HG03575 (cell line): ENCODE measurements around the gene IRAK3.

Source experiments
- ATAC-seq: cut with Tn5 transposase; IDR thresholded peaks from one replicate; pipeline ENCODE4 v1.9.1; 2021; ENCODE audit not compliant: unreplicated experiment, insufficient number of reproducible peaks, low FRiP score; ENCODE audit errors: extremely low read depth

Gene IRAK3, protein sequence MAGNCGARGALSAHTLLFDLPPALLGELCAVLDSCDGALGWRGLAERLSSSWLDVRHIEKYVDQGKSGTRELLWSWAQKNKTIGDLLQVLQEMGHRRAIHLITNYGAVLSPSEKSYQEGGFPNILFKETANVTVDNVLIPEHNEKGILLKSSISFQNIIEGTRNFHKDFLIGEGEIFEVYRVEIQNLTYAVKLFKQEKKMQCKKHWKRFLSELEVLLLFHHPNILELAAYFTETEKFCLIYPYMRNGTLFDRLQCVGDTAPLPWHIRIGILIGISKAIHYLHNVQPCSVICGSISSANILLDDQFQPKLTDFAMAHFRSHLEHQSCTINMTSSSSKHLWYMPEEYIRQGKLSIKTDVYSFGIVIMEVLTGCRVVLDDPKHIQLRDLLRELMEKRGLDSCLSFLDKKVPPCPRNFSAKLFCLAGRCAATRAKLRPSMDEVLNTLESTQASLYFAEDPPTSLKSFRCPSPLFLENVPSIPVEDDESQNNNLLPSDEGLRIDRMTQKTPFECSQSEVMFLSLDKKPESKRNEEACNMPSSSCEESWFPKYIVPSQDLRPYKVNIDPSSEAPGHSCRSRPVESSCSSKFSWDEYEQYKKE

DNA sequence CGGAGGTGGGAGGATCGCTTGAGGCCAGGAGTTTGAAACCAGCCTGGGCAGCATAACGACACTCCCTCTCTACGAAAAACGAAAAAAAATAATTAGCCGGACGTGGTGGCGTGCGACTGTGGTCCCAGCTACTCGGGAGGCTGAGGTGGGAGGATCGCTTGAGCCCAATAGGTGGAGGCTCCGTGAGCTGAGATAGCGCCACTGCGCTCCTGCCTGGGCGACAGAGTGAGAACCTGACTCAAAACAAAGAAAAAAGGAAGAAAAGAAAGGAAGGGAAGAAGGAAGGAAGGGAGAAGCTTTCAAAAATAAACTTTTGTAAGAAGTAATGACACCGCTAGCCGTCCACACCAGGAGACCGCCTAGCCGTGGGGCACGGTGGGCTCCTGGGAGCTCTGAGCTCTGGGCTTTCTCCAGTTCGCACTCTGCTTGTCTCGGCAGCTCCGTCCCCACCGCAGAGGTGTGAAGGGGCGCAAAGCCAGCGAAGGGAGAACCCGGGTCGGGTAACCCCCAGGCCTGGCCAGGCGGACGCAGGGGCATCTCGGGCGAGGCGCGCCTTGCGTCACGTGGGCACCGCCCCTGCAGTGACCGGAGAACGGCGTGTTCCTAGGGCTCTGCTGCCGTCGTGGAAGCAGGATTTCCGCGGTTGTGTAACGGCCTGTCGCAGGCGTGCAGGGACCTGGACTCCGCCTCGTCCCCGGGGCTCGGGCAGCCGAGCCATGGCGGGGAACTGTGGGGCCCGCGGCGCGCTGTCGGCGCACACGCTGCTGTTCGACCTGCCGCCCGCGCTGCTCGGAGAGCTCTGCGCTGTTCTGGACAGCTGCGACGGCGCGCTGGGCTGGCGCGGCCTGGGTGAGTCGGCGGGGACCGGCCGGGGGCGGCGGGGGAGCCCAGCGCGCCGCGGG lies at the start of gene IRAK3:
Gene IRAK3, plus strand, starts transcription at position 631 of the 902 bp plus-strand sequence. Its CDS starts 86 bp downstream, at position 717.
- no peak for ATAC-seq

DNA sequence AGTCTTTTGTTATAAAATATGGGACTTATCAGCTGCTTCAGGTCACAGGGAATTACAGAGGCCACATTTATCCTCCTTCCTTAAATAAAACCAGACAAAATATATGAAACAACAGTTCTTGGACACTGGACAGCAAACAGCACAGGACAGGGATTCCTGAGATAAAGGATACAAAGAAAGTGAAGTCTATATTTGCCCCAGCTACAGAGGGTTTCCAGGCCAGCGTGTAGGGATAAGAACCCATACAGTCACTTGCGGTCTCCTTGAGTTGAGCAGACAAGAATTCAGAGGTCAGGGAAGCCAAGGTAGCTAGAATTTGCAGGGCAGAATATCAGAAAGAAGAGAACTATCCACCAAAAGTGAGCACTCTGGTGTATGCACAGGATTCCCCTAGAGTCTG lies 49.7 kb upstream of the IRAK3 start:
- ATAC-seq: no peak

DNA sequence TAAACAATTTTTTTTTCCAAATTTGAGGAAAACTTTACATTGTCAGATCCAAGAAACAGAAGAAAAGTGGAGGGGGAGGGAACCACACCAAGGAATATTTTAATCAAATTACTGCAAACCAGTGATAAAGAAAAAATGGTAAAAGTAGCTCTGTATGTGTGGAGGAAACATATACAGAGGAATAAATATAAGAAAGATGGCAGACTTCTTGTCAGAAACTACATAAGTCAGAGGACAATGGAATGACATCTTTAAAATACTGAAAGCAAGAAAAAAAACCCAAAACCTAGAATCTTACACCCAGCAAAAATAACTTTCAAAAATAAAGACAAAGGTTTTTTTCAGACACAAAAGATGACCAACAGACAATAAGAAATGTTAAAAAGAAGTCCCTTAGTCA lies 48.3 kb upstream of the IRAK3 start:
- no peak for ATAC-seq

DNA sequence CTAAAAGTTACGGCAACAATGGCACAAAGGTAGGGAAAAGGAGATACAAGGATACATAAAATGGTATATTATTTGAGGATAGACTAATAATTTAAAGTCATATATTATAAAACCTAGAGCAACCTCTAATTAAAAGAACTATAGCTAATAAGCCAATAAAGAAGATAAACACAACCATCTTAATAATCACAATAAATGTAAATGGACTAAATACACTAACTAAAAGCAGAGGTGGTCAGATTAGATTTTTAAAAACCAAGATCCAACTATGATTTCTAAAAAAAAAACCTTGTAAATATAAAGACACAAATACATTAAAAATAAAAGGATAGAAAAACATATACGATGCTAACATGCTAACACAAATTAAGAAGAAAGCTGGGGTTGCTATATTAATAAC lies 47.7 kb upstream of the IRAK3 start:
- ATAC-seq: no peak

DNA sequence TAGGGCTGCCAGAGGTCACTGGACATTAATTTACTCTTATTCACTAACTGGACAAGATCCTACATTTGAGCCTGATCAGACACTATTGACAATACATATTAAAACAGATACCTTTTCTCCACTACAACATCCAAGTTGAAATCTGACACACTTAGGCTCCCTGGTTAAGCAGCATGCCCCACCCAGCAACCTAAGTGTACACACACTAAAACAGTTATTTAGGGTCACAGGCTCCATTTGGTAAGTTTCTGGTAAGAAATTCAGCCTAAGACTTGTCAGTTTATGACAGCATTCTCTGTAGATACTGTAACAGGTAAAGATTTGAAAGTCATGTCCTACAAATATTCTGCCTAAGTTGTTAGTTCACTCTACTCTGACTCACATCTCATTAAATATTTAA lies 46.2 kb upstream of the IRAK3 start:
- ATAC-seq: no peak

DNA sequence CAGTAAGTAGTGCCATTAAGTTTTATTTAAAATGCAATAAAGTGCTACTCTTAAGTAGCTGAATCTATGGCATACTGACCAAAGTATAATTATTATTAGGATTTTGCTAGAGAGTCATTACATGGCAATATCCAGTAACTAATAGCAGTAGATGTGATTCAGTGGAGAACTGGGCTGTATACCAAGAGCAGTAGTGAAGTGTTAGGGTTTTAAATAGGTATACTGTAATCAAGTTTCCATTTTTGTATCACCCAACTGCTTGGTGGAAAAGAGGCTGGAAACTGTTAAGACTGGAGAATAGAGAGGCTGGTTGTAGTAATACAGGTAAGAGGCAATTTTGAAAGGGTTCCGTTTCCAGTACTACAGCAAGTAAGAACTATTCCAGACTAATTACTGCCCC lies 45.1 kb upstream of the IRAK3 start:
- no peak for ATAC-seq

DNA sequence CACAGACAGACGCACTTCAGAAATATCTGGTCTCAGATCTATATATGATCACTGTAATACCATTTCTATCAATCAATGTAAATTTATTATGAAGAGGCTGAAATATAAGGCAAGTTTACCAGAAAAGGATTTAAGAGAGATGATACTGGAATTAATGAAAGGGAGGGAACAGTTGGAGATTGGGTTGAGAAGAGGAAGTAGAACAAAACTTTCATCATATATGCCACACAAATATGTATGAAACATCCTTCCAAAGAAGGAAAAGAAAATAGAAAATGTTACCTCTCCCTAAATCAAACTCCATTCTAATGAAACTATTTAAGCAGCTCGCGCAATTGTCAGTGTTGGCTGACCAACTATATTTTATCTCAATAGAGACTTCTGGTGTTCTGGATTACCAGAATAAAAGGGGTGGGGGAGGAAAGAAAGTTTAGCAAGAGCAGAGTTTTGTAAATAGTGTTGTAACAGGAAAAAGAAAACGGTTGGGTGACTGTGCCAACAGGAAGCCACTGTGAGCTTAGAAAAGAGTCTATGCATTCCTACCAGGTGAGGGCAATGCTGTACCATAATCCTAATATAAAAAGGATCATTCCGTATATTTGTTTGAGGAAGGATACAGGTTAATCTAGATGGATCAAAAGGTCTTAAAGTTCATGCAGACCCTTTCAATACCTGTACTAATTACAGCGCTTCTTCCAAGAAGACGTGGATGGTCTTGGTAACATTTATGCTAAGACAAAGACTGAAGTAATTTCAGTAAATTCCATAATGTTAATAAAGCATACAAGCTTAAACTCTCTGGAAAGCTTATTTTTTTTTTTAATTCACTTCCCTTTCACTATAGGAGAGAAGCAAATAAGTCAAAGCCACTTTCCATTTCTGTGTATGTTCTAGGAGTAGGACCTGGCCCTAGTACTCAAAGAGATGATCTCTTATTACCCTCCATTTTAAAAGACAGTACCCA lies 43.9 kb upstream of the IRAK3 start:
- no peak for ATAC-seq

DNA sequence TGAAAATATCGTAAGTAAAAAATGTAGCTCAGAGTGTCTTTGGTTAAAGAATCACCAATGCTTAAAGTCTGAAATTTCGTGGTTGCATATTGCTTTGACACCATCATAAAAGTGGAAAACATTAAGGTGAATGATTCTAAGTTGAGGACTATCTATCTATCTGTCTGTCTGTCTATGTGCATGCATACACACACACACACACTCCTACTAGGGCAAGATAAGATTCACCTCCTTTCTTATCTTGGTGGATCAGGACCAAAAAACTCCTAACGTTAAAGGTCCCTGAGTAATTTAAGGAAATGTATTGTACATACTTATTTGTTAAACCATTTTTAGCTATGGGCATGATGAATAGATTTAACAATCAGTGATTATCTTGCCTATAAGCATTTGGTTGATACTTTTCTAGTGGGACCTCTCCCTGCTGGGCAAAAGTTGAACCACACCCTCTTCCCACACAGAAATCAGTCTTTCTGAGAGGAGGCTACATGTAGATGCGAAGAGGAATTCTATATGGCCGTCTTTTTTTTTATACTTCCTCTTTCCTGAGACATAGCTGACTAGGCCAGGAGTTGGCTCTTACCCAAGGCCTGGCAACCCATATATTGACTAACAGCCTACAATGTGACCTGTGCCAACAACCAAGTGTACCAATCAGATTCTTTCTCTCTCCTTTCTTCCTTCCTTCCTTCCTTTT lies 39.2 kb upstream of the IRAK3 start:
- no peak for ATAC-seq

DNA sequence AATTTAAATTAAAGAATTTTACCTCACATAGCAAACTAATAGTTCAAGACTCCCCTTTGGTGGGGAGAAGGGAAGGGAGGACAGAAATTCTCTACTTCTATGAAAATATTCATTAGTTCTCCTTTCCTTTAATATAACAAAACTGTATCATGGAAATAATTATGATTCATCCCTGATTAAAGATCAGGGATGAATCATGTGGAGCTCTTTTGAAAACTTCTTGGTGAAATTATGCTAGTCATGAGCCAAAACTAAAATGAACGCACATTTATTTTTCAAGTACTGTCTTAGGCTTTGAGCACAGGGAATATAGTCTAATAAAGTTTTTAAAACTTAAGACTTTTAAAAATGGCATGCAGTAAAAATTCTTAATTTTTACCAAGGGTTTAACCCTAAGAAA lies 36.3 kb upstream of the IRAK3 start:
- ATAC-seq: no peak

DNA sequence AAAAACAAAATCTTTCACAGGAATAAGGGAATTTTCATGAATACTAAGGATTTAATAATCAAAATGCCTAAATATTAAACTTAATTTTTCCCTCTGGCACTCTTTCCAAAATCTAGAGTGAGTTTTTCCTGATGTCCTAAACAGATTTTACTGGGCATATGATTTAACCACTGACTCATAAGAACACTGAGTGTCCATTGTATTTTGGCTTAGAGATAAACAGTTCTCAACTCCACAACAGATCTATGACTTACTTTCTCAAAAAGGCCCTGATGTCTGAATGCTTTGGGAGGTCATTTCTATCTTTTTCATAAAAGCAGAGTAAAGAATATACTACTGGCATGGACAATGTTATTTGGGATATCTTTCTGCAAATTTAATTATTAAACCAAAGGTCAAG lies 34.2 kb upstream of the IRAK3 start:
- ATAC-seq: no peak

DNA sequence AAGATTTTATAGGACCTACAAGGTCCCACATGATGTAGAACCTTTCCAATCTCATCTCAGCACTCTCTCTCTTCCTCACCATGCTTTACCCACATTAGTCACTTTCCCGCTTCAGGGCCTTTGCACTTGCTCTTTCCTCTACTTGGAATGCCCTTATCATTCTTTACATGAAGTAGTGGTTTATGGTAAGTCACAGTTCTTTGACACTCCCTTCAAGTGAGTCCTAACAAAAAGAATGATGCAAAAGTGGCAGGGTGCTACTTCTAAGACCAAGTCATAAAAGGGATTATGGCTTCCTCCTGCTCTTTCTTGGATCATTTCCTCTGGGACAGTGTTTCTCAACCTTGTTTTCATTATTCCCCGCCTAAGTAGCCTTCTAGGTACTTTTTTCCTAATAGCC lies 32.4 kb upstream of the IRAK3 start:
- ATAC-seq: no peak

DNA sequence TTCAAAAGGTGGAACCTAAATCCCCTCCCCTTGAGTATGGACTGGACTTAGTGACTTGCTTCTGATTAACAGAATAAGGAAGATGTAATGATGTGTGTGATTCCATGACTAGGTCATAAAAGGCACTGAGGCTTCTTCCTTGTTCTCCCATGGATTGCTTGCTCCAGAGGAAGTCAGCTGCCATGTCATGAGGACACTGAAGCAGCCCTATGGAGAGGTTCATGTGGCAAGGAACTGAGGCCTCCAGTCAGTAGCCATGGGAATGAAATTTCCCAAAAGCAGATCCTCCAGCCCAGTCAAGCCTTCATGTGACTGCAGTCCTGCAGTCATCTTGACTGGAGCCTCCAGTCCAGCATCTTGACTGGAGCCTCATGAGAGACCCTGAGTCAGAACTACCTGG lies 29.9 kb upstream of the IRAK3 start:
- no peak for ATAC-seq

DNA sequence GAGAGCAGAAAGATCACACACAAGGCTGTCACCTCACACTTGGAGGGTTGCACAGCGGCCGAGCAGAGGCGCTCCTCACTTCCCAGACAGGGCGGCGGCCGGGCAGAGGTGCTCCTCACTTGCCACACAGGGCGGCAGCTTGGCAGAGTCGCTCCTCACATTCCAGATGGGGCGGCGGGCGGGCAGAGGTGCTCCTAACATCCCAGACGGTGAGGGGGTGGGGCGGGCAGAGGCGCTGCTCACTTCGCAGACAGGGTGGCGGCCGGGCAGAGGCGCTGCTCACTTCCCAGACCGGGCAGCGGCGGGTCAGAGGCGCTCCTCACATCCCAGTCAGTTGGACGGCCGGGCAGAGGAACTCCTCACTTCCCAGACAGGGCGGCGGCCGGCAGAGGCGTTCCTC lies 28.3 kb upstream of the IRAK3 start:
- ATAC-seq: no peak

DNA sequence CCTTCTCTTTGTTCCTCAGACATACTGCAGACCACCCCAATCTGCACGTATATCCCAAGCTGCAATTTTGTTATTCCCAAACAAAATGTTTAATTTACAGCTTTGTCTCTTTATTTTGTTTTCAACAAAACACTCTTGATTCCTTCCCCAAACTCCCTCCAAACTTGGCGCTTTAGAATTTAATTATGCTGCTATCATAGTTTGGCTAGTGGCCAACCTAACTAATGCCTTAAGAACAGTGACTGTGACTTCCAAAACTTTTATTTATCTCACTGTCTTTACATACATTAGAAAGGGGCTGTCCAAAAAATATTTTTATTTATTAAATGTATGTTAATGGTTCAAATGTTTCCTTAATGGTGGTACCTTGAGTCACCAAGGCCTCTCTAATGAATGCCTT lies 26.3 kb upstream of the IRAK3 start:
- ATAC-seq: no peak

DNA sequence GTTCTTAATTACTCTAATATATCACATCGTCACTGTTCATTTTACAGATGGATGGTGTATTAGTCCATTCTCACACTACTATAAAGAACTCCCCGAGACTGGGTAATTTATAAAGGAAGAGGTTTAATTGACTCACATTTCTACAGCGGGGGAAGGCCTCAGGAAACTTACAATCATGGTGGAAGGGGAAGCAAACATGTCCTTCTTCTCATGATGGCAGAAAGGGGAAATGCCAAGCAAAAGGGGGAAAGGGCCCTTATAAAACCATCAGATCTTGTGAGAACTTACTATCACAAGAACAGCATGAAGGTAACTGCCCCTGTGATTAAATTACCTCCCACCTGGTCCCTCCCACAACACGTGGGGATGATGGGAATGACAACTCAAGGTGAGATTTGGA lies 25.7 kb upstream of the IRAK3 start:
- no peak for ATAC-seq

DNA sequence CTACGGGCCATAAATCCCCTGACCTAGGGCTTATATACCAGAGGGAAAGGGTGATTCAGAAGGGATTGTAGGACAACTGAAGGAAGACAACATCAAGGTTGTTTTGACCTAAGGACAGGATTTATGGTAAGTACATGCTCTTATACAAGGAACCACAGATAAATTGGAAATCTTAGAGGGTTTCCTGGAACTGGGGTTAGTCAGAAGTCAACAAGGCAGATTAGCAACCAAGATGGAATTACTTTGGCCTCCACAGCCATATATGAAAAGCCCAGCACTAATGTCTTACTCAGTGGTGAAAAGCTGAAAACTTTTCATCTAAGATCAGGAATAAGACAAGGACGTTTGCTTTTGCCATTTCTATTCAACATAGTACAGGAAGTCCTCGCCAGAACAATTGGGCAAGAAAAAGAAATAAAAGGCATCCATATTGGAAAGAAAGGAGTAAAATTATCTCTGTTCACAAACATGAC lies 24.6 kb upstream of the IRAK3 start:
- no peak for ATAC-seq

DNA sequence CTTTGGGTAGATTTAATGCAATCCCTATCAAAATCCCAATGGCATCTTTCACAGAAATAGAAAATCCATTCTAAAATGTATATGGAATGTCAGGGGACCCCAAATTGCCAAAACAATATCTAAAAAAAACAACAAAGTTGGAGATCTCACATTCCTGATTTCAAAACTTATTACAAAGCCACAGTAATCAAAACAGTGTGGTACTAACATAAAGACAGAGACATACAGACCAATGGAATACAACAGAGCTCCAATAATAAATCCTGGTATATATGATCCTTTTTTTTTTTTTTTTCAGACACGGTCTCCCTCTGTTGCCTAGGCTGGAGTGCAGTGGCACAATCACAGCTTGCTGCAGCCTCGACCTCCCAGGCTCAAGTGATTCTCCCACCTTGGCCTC lies 23.9 kb upstream of the IRAK3 start:
- no peak for ATAC-seq

DNA sequence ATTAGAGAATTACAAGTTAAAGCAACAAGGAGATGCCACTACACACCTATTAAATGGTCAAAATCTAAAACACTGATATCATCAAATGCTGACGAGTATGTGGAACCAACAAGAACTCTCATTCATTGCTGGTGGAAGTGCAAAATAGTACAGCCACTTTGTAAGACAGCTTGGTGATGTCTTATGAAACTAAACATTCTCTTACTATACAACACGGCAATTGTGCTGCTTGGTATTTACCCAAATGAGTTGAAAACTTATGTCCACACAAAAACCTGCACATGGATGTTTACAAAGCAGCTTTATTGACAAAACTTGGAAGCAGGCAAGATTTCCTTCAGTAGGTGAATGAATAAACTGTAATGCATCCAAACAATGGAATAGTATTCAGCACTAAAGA lies 22.5 kb upstream of the IRAK3 start:
- no peak for ATAC-seq
